Fibroblast of lung (primary cell): ENCODE data around the gene FLT3. TPM values are rescaled to one million over a fixed set of nuclear protein-coding genes. Genes with fewer than 3 reads are reported as not detected.
A peak's percentile ranks its signal among the peaks of the same experiment; 100 is the strongest.

Experiments
- DNase-seq, 2 donors: peaks; one replicate each; pipeline versions ENCODE4 v3.0.0 to v3.0.0-alpha.2; 2010; ENCODE audit warnings: low read depth in 2 of 2
- H2AFZ ChIP-seq: 2 replicates; pipeline ENCODE4 v1.5.1; 2012; ENCODE audit warnings: low read length, control low read depth, inconsistent platforms
- H3K27ac ChIP-seq: 2 replicates; pipeline ENCODE4 v1.5.1; 2011; ENCODE audit warnings: low read length, control low read depth; ENCODE audit not compliant: insufficient read depth
- H3K27me3 ChIP-seq: 2 replicates; pipeline ENCODE4 v1.5.1; 2011; ENCODE audit warnings: mild to moderate bottlenecking, low read length; ENCODE audit not compliant: control insufficient read depth, insufficient read depth
- H3K36me3 ChIP-seq: 2 replicates; pipeline ENCODE4 v1.5.1; 2011; ENCODE audit warnings: low read length; ENCODE audit not compliant: control insufficient read depth, insufficient read depth
- H3K4me1 ChIP-seq: 2 replicates; pipeline ENCODE4 v1.5.1; 2011; ENCODE audit warnings: low read length; ENCODE audit not compliant: control insufficient read depth, insufficient read depth; ENCODE audit errors: extremely low read depth
- H3K4me2 ChIP-seq: 2 replicates; pipeline ENCODE4 v1.5.1; 2011; ENCODE audit warnings: low read length, control low read depth; ENCODE audit not compliant: insufficient read depth; ENCODE audit errors: extremely low read depth
- H3K4me3 ChIP-seq, 4 experiments: fragments of 200-600 bp in 1 of 4; sonication (generic) in 1 of 4; replicated peaks in 1 of 4; 2 replicates each; pipeline ENCODE4 v1.5.1; 2011 to 2016; ENCODE audit warnings: low read length in 4 of 4, low read depth in 3 of 4, mild to moderate bottlenecking in 3 of 4, control low read depth in 2 of 4, inconsistent platforms in 1 of 4, mixed read lengths in 1 of 4; ENCODE audit not compliant: insufficient read depth in 1 of 4; ENCODE audit errors: control extremely low read depth in 1 of 4
- H3K79me2 ChIP-seq: 2 replicates; pipeline ENCODE4 v1.5.1; 2012; ENCODE audit warnings: mild to moderate bottlenecking, low read length, inconsistent platforms; ENCODE audit not compliant: control insufficient read depth, insufficient read depth
- H3K9ac ChIP-seq: 2 replicates; pipeline ENCODE4 v1.5.1; 2011; ENCODE audit warnings: mild to moderate bottlenecking, low read length, control low read depth; ENCODE audit not compliant: insufficient read depth
- H3K9me3 ChIP-seq: 2 replicates; pipeline ENCODE4 v1.5.1; 2012; ENCODE audit warnings: low read depth, low read length; ENCODE audit not compliant: control insufficient read depth, insufficient read depth
- H4K20me1 ChIP-seq: 2 replicates; pipeline ENCODE4 v1.5.1; 2011; ENCODE audit warnings: low read length; ENCODE audit not compliant: control insufficient read depth, insufficient read depth; ENCODE audit errors: extremely low read depth
- EZH2 ChIP-seq: IDR thresholded peaks from 2 replicates; pipeline ENCODE4 v1.5.1; 2012; ENCODE audit warnings: low read length, control low read depth, mild to moderate bottlenecking; ENCODE audit errors: missing control alignments
- polyA plus RNA-seq, 2 donors: library from polyadenylated mRNA; depleted of rRNA in 1 of 2; stranded (reverse) in 1 of 2; unstranded in 1 of 2; fragments of >200 nt; gene quantifications; 2 replicates each; pipeline ENCODE4 v1.2.1, GENCODE V29; 2011 to 2012; ENCODE audit warnings: missing spikeins in 1 of 2
- total RNA-seq: library from RNA; depleted of rRNA; stranded (reverse); fragments of >200 nt; gene quantifications from 2 replicates; pipeline ENCODE4 v1.2.1, GENCODE V29; 2014
- TF ChIP-seq, protein P1 (sequence below), 2 donors: IDR thresholded peaks in 1 of 2; conservative IDR thresholded peaks in 1 of 2; 1 replicate in 1 of 2; 2 replicates in 1 of 2; pipeline ENCODE4 v1.5.1; 2011 to 2012; ENCODE audit warnings: low read length in 2 of 2, control low read depth in 1 of 2, inconsistent platforms in 1 of 2, low read depth in 1 of 2, mild to moderate bottlenecking in 1 of 2

The FLT3 gene
- total and polyA plus RNA-seq, 2 donors (not counting 1 experiment from before 2014, with no cell fraction given) = not detected

GRCh38 chr13:28140433-28141125 lies 40.2 kb upstream of the FLT3 start:
- no peak for TF ChIP-seq EZH2
- TF ChIP-seq, protein P1, sequence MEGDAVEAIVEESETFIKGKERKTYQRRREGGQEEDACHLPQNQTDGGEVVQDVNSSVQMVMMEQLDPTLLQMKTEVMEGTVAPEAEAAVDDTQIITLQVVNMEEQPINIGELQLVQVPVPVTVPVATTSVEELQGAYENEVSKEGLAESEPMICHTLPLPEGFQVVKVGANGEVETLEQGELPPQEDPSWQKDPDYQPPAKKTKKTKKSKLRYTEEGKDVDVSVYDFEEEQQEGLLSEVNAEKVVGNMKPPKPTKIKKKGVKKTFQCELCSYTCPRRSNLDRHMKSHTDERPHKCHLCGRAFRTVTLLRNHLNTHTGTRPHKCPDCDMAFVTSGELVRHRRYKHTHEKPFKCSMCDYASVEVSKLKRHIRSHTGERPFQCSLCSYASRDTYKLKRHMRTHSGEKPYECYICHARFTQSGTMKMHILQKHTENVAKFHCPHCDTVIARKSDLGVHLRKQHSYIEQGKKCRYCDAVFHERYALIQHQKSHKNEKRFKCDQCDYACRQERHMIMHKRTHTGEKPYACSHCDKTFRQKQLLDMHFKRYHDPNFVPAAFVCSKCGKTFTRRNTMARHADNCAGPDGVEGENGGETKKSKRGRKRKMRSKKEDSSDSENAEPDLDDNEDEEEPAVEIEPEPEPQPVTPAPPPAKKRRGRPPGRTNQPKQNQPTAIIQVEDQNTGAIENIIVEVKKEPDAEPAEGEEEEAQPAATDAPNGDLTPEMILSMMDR (conservative IDR thresholded peaks at IDR 0.05 in 1 of 2, IDR thresholded peaks at IDR 0.05 in 1 of 2; ENCODE audit: low read depth in 1 of 2, low read length in 2 of 2) = no peak
- no peaks in the 10 kb centered on the region for H3K36me3 ChIP-seq
- H3K9ac ChIP-seq = no peak overlapping the region
- H3K4me2 ChIP-seq = peak overlapping the region; percentile 77
- peak overlapping the region; percentile 56 to 97 (median 66) for H3K4me3 ChIP-seq
- peaks cover 64% of the 10 kb centered on the region for H3K79me2 ChIP-seq
- no peak overlapping the region for H2AFZ ChIP-seq
- no peak overlapping the region for H3K27ac ChIP-seq
- no peaks in the 10 kb centered on the region for H3K4me1 ChIP-seq
- no peaks in the 10 kb centered on the region for H3K9me3 ChIP-seq
- H4K20me1 ChIP-seq = no peaks in the 10 kb centered on the region
- no peaks in the 10 kb centered on the region for H3K27me3 ChIP-seq
- DNase-seq = peak in 1 of 2 donors; percentile 32

- Histone ChIP-seq H2AFZ (peak overlapping the region; percentile 3), H3K9ac (peak overlapping the region; percentile 93), H4K20me1 (no peaks in the 10 kb centered on the region), H3K27ac (peak overlapping the region; percentile 91), H3K4me1 (no peaks in the 10 kb centered on the region), H3K4me2 (peak overlapping the region; percentile 7), H3K27me3 (no peaks in the 10 kb centered on the region), H3K4me3 (peak overlapping the region; percentile 56 to 97 (median 66)), H3K9me3 (no peaks in the 10 kb centered on the region), H3K79me2 (peaks cover 50% of the 10 kb centered on the region), H3K36me3 (no peaks in the 10 kb centered on the region)
- TF ChIP-seq, protein P1 (conservative IDR thresholded peaks at IDR 0.05 in 1 of 2, IDR thresholded peaks at IDR 0.05 in 1 of 2; ENCODE audit: low read depth in 1 of 2, low read length in 2 of 2) = no peak
- peak; percentile 93 to 95 for DNase-seq
Measured at GRCh38 chr13:28138756-28139470, 38.5 kb upstream of the FLT3 start.

- Histone ChIP-seq H3K4me2 (peak within 1 kb of the TSS; percentile 84), H3K4me1 (no peaks in the 10 kb centered on the region), H4K20me1 (no peaks in the 10 kb centered on the region), H3K27ac (peak within 1 kb of the TSS; percentile 91), H3K9me3 (no peaks in the 10 kb centered on the region), H3K36me3 (no peaks in the 10 kb centered on the region), H3K79me2 (peaks cover 42% of the 10 kb centered on the region), H2AFZ (peak within 1 kb of the TSS; percentile 56), H3K9ac (peak within 1 kb of the TSS; percentile 93), H3K27me3 (no peaks in the 10 kb centered on the region), H3K4me3 (peak within 1 kb of the TSS; percentile 56 to 98 (median 66))
- TF ChIP-seq, protein P1 (conservative IDR thresholded peaks at IDR 0.05 in 1 of 2, IDR thresholded peaks at IDR 0.05 in 1 of 2; ENCODE audit: low read depth in 1 of 2, low read length in 2 of 2) = peak; percentile 2 to 21
- no peak for TF ChIP-seq EZH2
- peak; percentile 83 to 92 for DNase-seq
Measured at GRCh38 chr13:28138012-28138755, 37.8 kb upstream of the FLT3 start, which contains the start of gene PAN3. PAN3 (plus strand) TSS chr13:28138545; CDS start chr13:28138658, 113 bp downstream.
